ENCODE results near the gene THEM4. TPM values are rescaled to one million over a fixed set of nuclear protein-coding genes. Genes with fewer than 3 reads are reported as not detected.
"Not testable (repeated sequence)": the region's sequence is repeated elsewhere in the genome, so short reads cannot be mapped to it uniquely, and the experiment has no call there.

THEM4 gene
- total RNA-seq, 1 donor from 2014 or later = 15.6 TPM

DNA sequence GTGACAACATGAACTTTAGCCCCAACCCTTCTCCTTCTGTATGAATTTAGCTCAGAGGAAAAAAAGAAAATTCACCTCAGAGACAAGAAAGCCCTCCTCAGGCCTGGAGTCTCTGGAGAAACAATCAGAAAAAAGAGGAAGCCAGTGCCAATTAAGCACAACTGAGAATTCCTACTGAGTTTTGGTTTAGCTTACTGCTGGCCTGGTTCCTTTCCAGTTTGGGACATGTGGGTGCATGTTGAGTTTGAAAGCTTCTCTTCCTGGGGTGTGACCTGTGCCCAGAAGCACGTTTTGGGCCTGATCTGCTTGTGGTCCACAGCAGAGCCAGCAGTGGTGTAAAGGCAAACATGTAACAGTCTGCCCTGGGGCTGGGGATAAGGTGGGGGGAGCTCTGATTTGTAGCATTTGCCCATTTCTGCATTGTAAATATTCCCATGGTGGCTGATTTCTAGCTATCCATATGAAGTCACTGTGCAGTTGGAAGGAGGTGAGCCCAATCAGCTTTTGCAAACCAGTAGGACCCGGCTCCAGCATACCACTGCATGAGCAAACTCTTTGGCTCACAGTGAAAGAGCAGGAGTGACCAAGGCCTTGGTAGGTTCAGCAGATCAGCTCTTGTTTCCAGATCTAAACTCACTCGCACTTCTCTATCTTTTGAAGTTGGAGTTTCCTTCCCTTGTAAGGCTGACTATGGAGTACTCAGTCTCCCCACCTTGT lies 51.1 kb downstream of the THEM4 start:
- TF ChIP-seq, protein P1, sequence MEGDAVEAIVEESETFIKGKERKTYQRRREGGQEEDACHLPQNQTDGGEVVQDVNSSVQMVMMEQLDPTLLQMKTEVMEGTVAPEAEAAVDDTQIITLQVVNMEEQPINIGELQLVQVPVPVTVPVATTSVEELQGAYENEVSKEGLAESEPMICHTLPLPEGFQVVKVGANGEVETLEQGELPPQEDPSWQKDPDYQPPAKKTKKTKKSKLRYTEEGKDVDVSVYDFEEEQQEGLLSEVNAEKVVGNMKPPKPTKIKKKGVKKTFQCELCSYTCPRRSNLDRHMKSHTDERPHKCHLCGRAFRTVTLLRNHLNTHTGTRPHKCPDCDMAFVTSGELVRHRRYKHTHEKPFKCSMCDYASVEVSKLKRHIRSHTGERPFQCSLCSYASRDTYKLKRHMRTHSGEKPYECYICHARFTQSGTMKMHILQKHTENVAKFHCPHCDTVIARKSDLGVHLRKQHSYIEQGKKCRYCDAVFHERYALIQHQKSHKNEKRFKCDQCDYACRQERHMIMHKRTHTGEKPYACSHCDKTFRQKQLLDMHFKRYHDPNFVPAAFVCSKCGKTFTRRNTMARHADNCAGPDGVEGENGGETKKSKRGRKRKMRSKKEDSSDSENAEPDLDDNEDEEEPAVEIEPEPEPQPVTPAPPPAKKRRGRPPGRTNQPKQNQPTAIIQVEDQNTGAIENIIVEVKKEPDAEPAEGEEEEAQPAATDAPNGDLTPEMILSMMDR (conservative IDR thresholded peaks at IDR 0.05) = no peak
- Mint-ChIP-seq H3K4me3 (no peak overlapping the region), H3K9me3 (no peaks in the 10 kb centered on the region), H3K27ac (no peak overlapping the region), H3K27me3 (peaks cover 8% of the 10 kb centered on the region), H3K4me1 (ENCODE audit: unreplicated experiment) (no peaks in the 10 kb centered on the region), H3K36me3 (no peaks in the 10 kb centered on the region)
- DNase-seq (ENCODE audit: extremely low spot score, unreplicated experiment) = no peak

DNA sequence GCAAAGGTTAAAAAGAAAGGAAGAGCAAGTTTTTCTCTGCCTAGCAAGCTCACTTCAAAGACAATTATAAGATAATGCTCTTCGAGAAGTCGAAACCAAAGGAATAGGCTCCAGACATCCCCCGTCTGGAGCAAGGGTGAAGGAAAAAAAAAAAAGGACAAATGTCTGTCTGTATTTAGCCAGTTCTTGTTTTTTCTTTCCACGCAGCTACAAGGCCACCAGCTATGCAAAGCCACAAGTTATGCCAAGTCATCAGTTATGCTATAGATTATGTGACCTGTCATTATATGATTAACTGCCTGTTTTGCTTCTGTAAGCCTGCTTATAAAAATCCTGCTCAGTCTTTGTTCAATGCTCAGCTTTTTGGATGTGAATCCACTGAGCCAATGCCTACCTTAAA lies 53.4 kb downstream of the THEM4 start:
- H3K27me3 Mint-ChIP-seq = peaks cover 12% of the 10 kb centered on the region
- no peak overlapping the region for H3K27ac Mint-ChIP-seq
- no peaks in the 10 kb centered on the region for H3K9me3 Mint-ChIP-seq

DNA sequence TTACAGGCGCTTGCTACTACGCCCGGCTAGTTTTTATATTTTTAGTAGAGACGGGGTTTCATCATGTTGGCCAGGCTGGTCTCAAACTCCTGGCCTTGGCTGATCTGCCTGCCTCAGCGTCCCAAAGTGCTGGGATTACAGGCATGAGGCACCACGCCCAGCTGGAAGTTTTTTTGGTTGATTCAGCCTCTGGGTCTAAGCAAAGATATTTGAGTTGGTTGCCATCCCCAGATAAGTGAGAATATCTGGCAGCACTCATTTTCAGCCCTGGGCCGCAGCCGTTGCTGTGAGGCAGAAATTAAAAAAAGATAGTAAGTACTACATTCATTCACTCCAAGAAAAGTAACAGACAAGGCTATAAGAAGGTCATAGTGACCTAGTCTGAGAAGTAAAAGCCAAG lies 53.8 kb downstream of the THEM4 start:
- not testable (repeated sequence) for H3K4me3 Mint-ChIP-seq; DNase-seq (ENCODE audit: extremely low spot score, unreplicated experiment); H3K4me1 Mint-ChIP-seq (ENCODE audit: unreplicated experiment); H3K36me3 Mint-ChIP-seq; H3K27ac Mint-ChIP-seq; H3K9me3 Mint-ChIP-seq
- H3K27me3 Mint-ChIP-seq = peaks cover 14% of the 10 kb centered on the region

More for the DNA sequence above, 53.4 kb downstream of the THEM4 start:
- no peak for DNase-seq (ENCODE audit: extremely low spot score, unreplicated experiment)
- H3K4me1 Mint-ChIP-seq (ENCODE audit: unreplicated experiment) = no peaks in the 10 kb centered on the region
- H3K36me3 Mint-ChIP-seq = no peaks in the 10 kb centered on the region
- H3K4me3 Mint-ChIP-seq = no peak overlapping the region
- TF ChIP-seq, protein P1 (conservative IDR thresholded peaks at IDR 0.05) = no peak

DNA sequence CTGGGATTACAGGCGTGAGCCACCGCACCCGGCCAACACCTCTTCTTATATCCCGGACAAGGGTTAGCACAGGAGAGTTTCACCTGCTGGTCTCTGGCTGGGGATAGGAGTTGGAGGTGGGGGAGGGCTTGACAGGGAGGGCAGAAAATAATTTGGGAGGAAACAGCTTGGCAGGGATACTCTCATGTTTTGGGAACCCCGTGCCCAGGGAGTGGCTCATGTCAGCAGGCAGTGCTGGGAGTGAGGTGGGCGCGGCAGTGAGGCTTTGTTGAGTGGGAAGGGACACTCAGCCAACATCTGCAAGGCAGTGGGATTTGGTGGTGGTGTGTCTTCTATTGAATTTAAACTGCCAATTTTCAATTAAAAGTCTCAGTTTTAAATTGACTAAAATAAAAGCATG lies 54.7 kb downstream of the THEM4 start:
- Mint-ChIP-seq H3K4me1 (ENCODE audit: unreplicated experiment) (no peaks in the 10 kb centered on the region), H3K9me3 (no peaks in the 10 kb centered on the region), H3K36me3 (no peaks in the 10 kb centered on the region), H3K27ac (no peak overlapping the region), H3K4me3 (no peak overlapping the region), H3K27me3 (peaks cover 22% of the 10 kb centered on the region)
- TF ChIP-seq, protein P1 (conservative IDR thresholded peaks at IDR 0.05) = no peak
- DNase-seq (ENCODE audit: extremely low spot score, unreplicated experiment) = no peak

DNA sequence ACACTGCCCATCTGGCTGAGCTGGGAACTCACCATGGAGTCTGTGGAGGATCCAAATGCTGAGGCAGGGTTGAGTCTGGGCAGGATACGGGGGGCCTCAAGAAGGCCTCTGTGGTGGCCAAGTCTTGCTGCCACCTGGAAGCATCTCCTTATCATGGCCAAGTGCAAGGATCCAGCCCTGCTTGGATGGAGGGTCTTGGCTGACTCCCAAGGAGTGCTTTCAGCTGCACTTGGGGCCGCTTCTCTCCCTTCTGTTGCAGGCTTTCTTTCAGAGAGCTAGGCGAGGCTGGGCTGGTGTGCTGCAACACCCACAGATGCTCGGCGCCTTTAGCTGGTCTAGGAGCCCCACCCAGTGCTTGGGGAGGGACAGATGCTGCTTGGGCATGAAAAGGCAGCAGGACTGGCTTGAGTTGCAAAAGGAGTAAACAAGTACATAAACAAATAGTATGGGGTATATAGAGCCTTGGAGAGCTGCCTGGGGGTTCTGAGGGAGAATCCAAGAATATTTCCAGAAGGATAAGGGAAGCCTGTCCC lies 55.8 kb downstream of the THEM4 start, which contains the start of gene THEM5:
Gene THEM5 (minus strand): TSS at position 302 of the 533 bp plus-strand sequence. CDS start 147 bp downstream, at position 155.
- DNase-seq (ENCODE audit: extremely low spot score, unreplicated experiment) = no peak
- no peaks in the 10 kb centered on the region for H3K9me3 Mint-ChIP-seq
- TF ChIP-seq, protein P1 (conservative IDR thresholded peaks at IDR 0.05) = no peak
- H3K4me1 Mint-ChIP-seq (ENCODE audit: unreplicated experiment) = no peaks in the 10 kb centered on the region
- H3K27ac Mint-ChIP-seq = no peak within 1 kb of the TSS
- H3K4me3 Mint-ChIP-seq = no peak within 1 kb of the TSS
- H3K27me3 Mint-ChIP-seq = peaks cover 31% of the 10 kb centered on the region
- H3K36me3 Mint-ChIP-seq = no peaks in the 10 kb centered on the region

DNA sequence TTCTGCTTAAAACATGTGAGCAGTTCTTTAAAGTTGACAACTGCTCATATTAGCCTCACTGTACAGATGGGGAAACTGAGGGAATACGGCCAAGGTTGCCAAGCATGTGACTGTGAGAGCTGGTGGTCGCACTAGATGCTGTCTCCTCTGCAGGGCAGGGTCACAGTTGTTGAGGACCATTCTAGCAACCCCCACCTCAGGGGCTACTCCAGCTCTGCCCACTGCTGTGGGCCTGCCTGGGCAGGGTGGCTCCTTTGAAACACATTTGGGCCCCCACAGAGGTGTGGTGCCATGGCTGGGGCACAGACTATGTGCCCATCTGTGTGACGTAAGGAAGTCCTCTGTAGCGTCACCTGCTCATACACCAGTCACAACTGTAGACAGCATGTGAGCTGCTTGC lies 56.6 kb downstream of the THEM4 start:
- Mint-ChIP-seq H3K27me3 (peaks cover 31% of the 10 kb centered on the region), H3K36me3 (no peaks in the 10 kb centered on the region), H3K27ac (no peak overlapping the region), H3K4me3 (no peak overlapping the region), H3K9me3 (no peaks in the 10 kb centered on the region), H3K4me1 (ENCODE audit: unreplicated experiment) (no peaks in the 10 kb centered on the region)
- no peak for DNase-seq (ENCODE audit: extremely low spot score, unreplicated experiment)
- TF ChIP-seq, protein P1 (conservative IDR thresholded peaks at IDR 0.05) = no peak
